SK-N-MC (cell line): ENCODE data around the gene CHIC1.
A peak's percentile ranks its signal among the peaks of the same experiment; 100 is the strongest.
"Not testable (repeated sequence)": the region's sequence is repeated elsewhere in the genome, so short reads cannot be mapped to it uniquely, and the experiment has no call there.

Experiments used
- DNase-seq: peaks from one replicate; pipeline ENCODE4 v3.0.0-alpha.2; 2011; ENCODE audit warnings: low read depth, low spot score
- H3K27ac ChIP-seq: fragments of 200-600 bp; sonication (generic); 2 replicates; pipeline ENCODE4 v1.5.1; 2016; ENCODE audit warnings: mixed run types
- H3K36me3 ChIP-seq: fragments of 200-600 bp; sonication (generic); 2 replicates; pipeline ENCODE4 v1.6.1; 2017; ENCODE audit warnings: antibody characterized with exemption, low read length, mixed read lengths; ENCODE audit not compliant: insufficient read depth
- H3K4me3 ChIP-seq: fragments of 200-600 bp; sonication (generic); 2 replicates; pipeline ENCODE4 v1.5.1; 2016
- H3K9ac ChIP-seq: fragments of 200-600 bp; sonication (generic); 2 replicates; pipeline ENCODE4 v1.8.0; 2017; ENCODE audit warnings: mixed run types, mixed read lengths; ENCODE audit not compliant: insufficient read length
- H3K9me3 ChIP-seq: fragments of 200-600 bp; sonication (generic); 2 replicates; pipeline ENCODE4 v1.6.1; 2017; ENCODE audit warnings: low read depth, mild to moderate bottlenecking, antibody characterized with exemption, low read length, moderate library complexity, mixed read lengths
- EZH2 ChIP-seq: fragments of 200-600 bp; sonication (generic); IDR thresholded peaks from one replicate; pipeline ENCODE4 v1.6.1; 2017; ENCODE audit warnings: antibody characterized with exemption
- FOXP2 ChIP-seq: optimal IDR thresholded peaks from 2 replicates; pipeline ENCODE3; 2011; ENCODE audit warnings: mild to moderate bottlenecking, moderate library complexity; ENCODE audit not compliant: insufficient read depth; ENCODE audit errors: extremely low read length, control extremely low read depth
- POLR2AphosphoS5 ChIP-seq: IDR thresholded peaks from 2 replicates; pipeline ENCODE4 v1.6.1; 2012; ENCODE audit warnings: mild to moderate bottlenecking, low read depth, low read length, borderline replicate concordance

CHIC1 gene

DNA sequence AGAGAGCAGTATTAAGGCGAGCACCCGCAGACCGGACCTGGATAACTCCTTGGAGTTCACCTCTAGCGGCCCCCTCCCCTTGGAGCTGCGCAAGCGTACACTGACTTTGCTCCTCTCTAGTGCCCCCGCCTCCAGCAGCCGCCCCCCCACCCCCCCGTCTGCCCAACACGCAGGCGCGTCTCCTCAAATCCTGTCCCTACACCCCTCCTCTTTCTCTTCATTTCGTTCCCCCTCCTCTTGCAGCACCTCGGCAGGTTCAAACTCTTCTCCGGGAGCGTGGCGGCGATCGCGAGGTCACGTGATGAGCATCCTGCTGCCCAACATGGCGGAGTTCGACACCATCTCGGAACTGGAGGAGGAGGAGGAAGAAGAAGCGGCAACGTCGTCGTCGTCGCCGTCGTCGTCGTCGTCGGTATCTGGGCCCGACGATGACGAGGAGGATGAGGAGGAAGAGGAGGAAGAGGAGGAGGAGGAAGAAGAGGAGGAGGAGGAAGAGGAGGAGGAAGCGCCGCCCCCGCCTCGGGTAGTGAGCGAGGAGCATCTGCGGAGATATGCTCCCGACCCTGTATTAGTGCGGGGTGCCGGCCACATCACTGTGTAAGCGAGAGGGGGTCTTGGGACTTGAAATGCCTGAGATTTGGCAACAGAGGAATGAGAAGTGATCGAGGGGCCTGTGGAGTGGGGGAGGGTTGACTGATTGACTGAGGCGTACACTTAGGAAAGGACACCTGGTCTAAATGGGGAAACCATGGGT, at the start of gene CHIC1:
Gene CHIC1 (plus strand): TSS at position 214 of the 754 bp plus-strand sequence. CDS start 88 bp downstream, at position 302.
- TF ChIP-seq POLR2AphosphoS5 (peak; percentile 59; the same call in 1 of the 2 replicates), FOXP2 (no peak)
- H3K9me3 ChIP-seq, result no peaks in the 10 kb centered on the region
- peak; percentile 20 for DNase-seq
- H3K36me3 ChIP-seq, result no peaks in the 10 kb centered on the region
- peak within 1 kb of the TSS; percentile 78 for H3K9ac ChIP-seq
- peak within 1 kb of the TSS; percentile 25; the same call in 1 of the 2 replicates for H3K27ac ChIP-seq
- peak within 1 kb of the TSS; percentile 78 for H3K4me3 ChIP-seq

DNA sequence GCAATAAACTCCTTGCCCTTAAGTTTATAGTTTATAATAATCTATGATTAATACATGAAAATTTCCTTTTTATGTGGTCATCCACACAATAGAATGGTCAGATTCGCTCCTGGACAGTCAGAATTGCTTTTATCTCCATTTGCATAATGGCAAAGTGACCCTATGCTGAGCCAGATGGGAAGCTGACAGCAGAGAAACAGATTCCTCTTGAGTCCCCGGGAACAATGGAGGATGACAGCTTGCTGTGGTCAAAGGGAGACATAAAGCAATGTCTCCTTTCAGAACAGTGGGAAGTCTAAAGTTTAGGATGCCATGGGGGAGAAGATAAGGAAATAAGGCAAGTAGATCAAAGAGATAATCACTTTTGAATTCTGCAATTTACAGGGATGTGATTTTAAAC, 40.2 kb upstream of the CHIC1 start:
- not testable (repeated sequence) for DNase-seq, H3K27ac ChIP-seq

DNA sequence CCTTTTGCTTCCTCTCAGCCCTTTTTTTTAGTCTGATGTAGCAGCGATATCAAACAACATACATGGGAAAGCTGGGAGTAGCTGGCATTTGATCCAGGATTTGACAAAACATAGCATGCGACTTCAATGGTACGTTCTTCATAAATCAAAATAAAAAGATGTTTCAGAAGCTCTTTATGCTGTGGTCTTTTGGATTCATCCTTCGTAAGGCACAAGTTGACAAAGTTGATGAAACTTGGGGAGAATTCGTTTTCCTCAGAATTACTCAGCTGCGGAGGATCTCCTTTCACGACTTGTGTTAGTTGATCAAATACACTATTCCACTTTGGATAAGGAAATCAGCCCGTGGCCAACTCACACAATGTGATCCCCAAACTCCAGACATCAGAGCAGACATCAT, 38.1 kb upstream of the CHIC1 start:
- Histone ChIP-seq H3K9me3 (no peaks in the 10 kb centered on the region), H3K9ac (no peak overlapping the region), H3K36me3 (no peaks in the 10 kb centered on the region), H3K27ac (no peak overlapping the region), H3K4me3 (no peak overlapping the region)
- TF ChIP-seq FOXP2 (no peak), POLR2AphosphoS5 (no peak), EZH2 (no peak)
- no peak for DNase-seq

More for the DNA sequence above, 40.2 kb upstream of the CHIC1 start:
- H3K9me3 ChIP-seq, H3K4me3 ChIP-seq, H3K36me3 ChIP-seq, H3K9ac ChIP-seq: not testable (repeated sequence)

DNA sequence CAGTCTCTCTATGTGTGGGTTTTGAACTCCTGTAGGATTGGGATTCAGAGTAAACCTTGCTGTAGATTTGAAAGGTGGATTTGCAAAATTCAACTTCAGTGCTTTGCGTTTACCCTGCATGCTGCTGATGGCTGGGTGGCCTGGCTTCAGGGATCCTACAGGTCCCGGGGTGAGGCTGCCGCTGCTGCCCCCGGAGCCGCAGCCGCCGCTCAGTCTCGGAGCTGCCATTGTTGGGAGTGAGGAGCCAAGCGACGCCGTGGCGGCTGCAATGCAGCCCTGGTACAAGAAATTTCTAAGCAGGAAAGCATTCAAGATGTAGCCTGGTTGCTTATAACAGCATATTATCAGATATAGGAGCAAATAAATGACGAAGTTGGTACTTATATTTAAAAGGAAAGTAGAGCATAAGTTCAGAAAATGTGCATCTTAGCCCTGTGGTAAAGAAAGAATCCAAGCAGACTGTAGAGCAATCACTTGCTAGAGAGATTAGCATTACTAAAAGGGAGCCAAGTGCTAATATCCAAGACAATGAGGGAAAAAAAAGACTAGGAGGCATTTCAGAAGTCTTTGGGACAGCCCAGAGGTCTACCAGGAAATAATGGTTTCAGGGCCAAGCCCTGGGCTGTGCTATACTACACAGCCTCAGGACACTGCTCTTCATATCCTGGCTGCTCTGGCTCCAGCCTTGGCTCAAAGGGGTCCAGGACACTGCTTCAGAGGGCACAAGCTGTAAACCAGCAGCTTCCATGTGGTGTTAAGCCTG, 36.9 kb upstream of the CHIC1 start:
- Histone ChIP-seq H3K4me3 (no peak overlapping the region), H3K36me3 (no peaks in the 10 kb centered on the region), H3K9ac (no peak overlapping the region), H3K27ac (no peak overlapping the region), H3K9me3 (no peaks in the 10 kb centered on the region)
- DNase-seq, result no peak
- no peak for TF ChIP-seq FOXP2
- TF ChIP-seq POLR2AphosphoS5, result no peak
- no peak for TF ChIP-seq EZH2

- not testable (repeated sequence) for H3K4me3 ChIP-seq, DNase-seq, H3K27ac ChIP-seq, H3K9me3 ChIP-seq, H3K9ac ChIP-seq, H3K36me3 ChIP-seq
Measured at GRCh38 chrX:73531655-73532054, 31.3 kb upstream of the CHIC1 start.

GRCh38 chrX:73556159-73556558, 6.8 kb upstream of the CHIC1 start:
- Histone ChIP-seq H3K9ac (no peak overlapping the region), H3K9me3 (no peaks in the 10 kb centered on the region), H3K36me3 (no peaks in the 10 kb centered on the region), H3K4me3 (no peak overlapping the region), H3K27ac (no peak overlapping the region)
- TF ChIP-seq FOXP2 (no peak), EZH2 (no peak), POLR2AphosphoS5 (no peak)
- no peak for DNase-seq

GRCh38 chrX:73561801-73562200, 1.2 kb upstream of the CHIC1 start:
- TF ChIP-seq POLR2AphosphoS5 (no peak), EZH2 (no peak), FOXP2 (no peak)
- Histone ChIP-seq H3K4me3 (peak overlapping the region; percentile 78), H3K27ac (no peak overlapping the region), H3K9me3 (no peaks in the 10 kb centered on the region), H3K9ac (no peak overlapping the region), H3K36me3 (no peaks in the 10 kb centered on the region)
- DNase-seq, result no peak

- Histone ChIP-seq H3K36me3 (no peaks in the 10 kb centered on the region), H3K4me3 (peak overlapping the region; percentile 78), H3K9me3 (no peaks in the 10 kb centered on the region), H3K9ac (peak overlapping the region; percentile 78), H3K27ac (no peak overlapping the region)
- no peak for DNase-seq
- TF ChIP-seq POLR2AphosphoS5, result no peak
- no peak for TF ChIP-seq FOXP2
- no peak for TF ChIP-seq EZH2
Measured at GRCh38 chrX:73562458-73562857, 539 bp upstream of the CHIC1 start.

DNA sequence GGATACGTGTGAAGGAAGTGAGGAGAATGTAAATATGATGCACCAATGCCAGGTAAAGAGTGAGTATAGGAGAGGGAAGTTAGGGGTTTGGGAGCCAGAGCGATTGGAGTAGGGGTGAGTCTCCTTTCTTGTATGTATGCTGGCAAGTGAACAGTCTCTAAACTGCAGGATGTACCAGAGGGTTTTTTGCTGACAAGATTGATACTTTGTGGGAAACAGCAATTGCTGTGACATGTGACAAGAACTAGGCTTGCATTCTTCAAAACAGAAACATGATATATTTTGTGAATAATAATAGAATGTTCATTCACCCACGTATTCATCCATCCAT, 706 bp downstream of the CHIC1 start:
- TF ChIP-seq FOXP2 (no peak), EZH2 (no peak), POLR2AphosphoS5 (no peak)
- peak overlapping the region; percentile 46 for H3K9ac ChIP-seq
- H3K27ac ChIP-seq, result no peak overlapping the region
- no peaks in the 10 kb centered on the region for H3K9me3 ChIP-seq
- no peak for DNase-seq
- peak overlapping the region; percentile 78 for H3K4me3 ChIP-seq
- no peaks in the 10 kb centered on the region for H3K36me3 ChIP-seq
